HG02970 (cell line): ENCODE data around the gene SSBP2.
"Not testable (repeated sequence)": the region's sequence is repeated elsewhere in the genome, so short reads cannot be mapped to it uniquely, and the experiment has no call there.

Experiments
- ATAC-seq: cut with Tn5 transposase; IDR thresholded peaks from one replicate; pipeline ENCODE4 v1.9.1; 2021; ENCODE audit warnings: mild to moderate bottlenecking, moderate library complexity, moderate number of reproducible peaks; ENCODE audit not compliant: unreplicated experiment, low FRiP score

The SSBP2 gene

GRCh38 chr5:81685471-81685870 is 65.4 kb downstream of the SSBP2 start:
- no peak for ATAC-seq

- ATAC-seq = no peak
Observed at GRCh38 chr5:81679885-81680284, 71.0 kb downstream of the SSBP2 start.

- no peak for ATAC-seq
Observed at GRCh38 chr5:81675420-81675819, 75.5 kb downstream of the SSBP2 start.

- no peak for ATAC-seq
Observed at GRCh38 chr5:81665795-81666194, 85.1 kb downstream of the SSBP2 start.

GRCh38 chr5:81660624-81661023 is 90.3 kb downstream of the SSBP2 start:
- not testable (repeated sequence) for ATAC-seq

GRCh38 chr5:81657386-81657785 is 93.5 kb downstream of the SSBP2 start:
- ATAC-seq = no peak

GRCh38 chr5:81656783-81657182 is 94.1 kb downstream of the SSBP2 start:
- no peak for ATAC-seq

- no peak for ATAC-seq
Observed at GRCh38 chr5:81650987-81651386, 99.9 kb downstream of the SSBP2 start.

- ATAC-seq = no peak
Observed at GRCh38 chr5:81646469-81646995, 104.4 kb downstream of the SSBP2 start.

GRCh38 chr5:81642210-81642609 is 108.7 kb downstream of the SSBP2 start:
- ATAC-seq = no peak

GRCh38 chr5:81639556-81639955 is 111.3 kb downstream of the SSBP2 start:
- no peak for ATAC-seq

- ATAC-seq = no peak
Observed at GRCh38 chr5:81638471-81638870, 112.4 kb downstream of the SSBP2 start.

GRCh38 chr5:81633891-81634290 is 117.0 kb downstream of the SSBP2 start:
- ATAC-seq = no peak

- ATAC-seq = no peak
Observed at GRCh38 chr5:81633471-81633870, 117.4 kb downstream of the SSBP2 start.

- ATAC-seq = no peak
Observed at GRCh38 chr5:81632679-81633078, 118.2 kb downstream of the SSBP2 start.

- ATAC-seq = no peak
Observed at GRCh38 chr5:81631621-81632020, 119.3 kb downstream of the SSBP2 start.

- no peak for ATAC-seq
Observed at GRCh38 chr5:81631124-81631523, 119.8 kb downstream of the SSBP2 start.

GRCh38 chr5:81630684-81631083 is 120.2 kb downstream of the SSBP2 start:
- ATAC-seq = no peak

- ATAC-seq = no peak
Observed at GRCh38 chr5:81629986-81630385, 120.9 kb downstream of the SSBP2 start.

- ATAC-seq = not testable (repeated sequence)
Observed at GRCh38 chr5:81628061-81628460, 122.8 kb downstream of the SSBP2 start.

- ATAC-seq = no peak
Observed at GRCh38 chr5:81626524-81626923, 124.4 kb downstream of the SSBP2 start.

GRCh38 chr5:81609810-81610375 is 141.0 kb downstream of the SSBP2 start:
- no peak for ATAC-seq

GRCh38 chr5:81608976-81609375 is 141.9 kb downstream of the SSBP2 start:
- ATAC-seq = no peak
